HepG2 (cell line): ENCODE data around the gene PPP2R5C.

ENCODE experiments used
- AKAP8 ChIP-seq: sonication (generic); formaldehyde crosslinking; IDR thresholded peaks from 2 replicates; pipeline ENCODE4 v1.5.1; 2020; ENCODE audit warnings: mild to moderate bottlenecking, missing genetic modification reagents
- CHD2 ChIP-seq: IDR thresholded peaks from 2 replicates; pipeline ENCODE4 v1.6.1; 2011; ENCODE audit warnings: low read depth, low read length, improper control_type of control experiment
- POLR2A ChIP-seq, 2 experiments: IDR thresholded peaks; 2 replicates each; pipeline ENCODE4 v1.6.1; 2011; ENCODE audit warnings: low read depth in 2 of 2, low read length in 2 of 2, mild to moderate bottlenecking in 1 of 2, moderate library complexity in 1 of 2; ENCODE audit not compliant: insufficient read depth in 1 of 2

DNA sequence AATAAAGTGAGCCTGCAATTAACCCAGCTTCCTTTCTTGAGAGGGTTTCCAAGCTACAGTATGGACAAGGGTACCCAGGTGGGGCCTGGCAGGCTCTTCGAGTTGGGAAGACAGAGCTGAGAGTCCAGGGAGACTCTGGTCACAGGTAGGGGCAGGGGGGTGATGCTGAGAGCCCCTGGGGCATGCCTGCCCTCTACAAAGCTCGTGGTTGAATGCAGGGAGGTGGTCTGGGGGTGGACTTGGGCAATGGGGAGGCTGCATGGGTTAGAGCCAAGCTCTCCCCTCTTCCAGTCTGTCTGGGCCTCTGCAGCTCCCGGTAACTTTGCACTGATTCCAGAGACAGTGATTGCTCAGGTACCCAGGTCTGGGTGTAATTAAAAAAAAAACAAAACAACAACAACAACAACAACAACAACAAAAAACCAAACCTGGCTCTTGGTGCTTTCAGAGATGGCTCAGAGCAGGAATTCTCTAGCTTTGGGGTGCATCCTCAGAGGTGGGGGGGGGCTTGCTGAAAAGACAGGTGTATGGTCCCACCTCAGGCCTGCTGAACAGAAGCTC, 30.8 kb upstream of the PPP2R5C start:
- TF ChIP-seq AKAP8 (CRISPR knock-in tag) (no peak), CHD2 (no peak), POLR2A (IDR thresholded peaks at IDR 0.05; ENCODE audit: insufficient read depth in 1 of 2, low read depth in 2 of 2, low read length in 2 of 2) (no peak)
